ENCODE results near the gene MUSTN1. TPM values are rescaled to one million over a fixed set of nuclear protein-coding genes. Genes with fewer than 3 reads are reported as not detected.

MUSTN1 gene
- total and polyA plus RNA-seq, 2 of the 13 experiments (the other 11 are each of a cell fraction or from before 2014, with no cell fraction given), result 0.84 to 1.4 TPM

DNA sequence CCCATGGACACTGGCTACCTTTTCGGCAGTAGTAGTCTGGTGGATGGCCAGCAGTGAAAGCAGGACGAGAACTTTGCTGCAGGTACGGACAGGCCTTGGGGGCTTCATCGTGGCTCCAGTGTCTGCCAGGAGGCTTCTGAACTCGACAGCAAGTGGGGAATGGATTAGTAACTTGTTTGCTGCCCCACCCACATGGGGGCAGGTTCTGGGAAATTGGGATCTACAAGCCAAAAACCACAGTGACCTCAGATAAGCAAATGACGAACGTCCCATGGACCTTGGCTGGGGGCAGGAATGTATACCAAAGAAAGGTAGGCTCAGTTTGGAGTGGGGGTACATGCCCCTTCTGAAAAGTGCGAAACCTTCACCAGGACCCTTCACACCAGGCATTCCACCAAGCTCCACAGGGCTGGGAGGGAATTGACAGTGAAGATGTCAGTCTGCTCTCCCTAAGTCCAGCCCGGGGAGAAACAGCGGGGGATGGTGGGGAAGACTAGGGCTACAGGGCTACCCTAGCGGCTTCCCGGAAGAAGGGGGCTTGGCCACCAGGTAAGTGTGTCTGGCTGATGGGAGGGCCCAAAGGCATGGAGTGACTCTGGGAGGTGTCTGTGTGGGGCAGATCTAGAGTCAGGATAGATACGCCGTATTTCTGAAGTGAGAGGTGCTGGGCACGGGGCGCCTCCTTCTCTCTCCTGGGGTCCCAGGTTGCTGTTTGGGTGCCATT is 4.1 kb downstream of the MUSTN1 start, which contains the start of gene ITIH4 (continued):
- TF ChIP-seq, protein P1, sequence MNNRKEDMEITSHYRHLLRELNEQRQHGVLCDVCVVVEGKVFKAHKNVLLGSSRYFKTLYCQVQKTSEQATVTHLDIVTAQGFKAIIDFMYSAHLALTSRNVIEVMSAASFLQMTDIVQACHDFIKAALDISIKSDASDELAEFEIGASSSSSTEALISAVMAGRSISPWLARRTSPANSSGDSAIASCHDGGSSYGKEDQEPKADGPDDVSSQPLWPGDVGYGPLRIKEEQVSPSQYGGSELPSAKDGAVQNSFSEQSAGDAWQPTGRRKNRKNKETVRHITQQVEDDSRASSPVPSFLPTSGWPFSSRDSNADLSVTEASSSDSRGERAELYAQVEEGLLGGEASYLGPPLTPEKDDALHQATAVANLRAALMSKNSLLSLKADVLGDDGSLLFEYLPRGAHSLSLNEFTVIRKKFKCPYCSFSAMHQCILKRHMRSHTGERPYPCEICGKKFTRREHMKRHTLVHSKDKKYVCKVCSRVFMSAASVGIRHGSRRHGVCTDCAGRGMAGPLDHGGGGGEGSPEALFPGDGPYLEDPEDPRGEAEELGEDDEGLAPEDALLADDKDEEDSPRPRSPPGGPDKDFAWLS (CRISPR knock-in tag; IDR thresholded peaks at IDR 0.05; ENCODE audit: borderline replicate concordance), result 0 out of 2 replicates have a peak, but pooled peaks have one; percentile 40
- no peak for TF ChIP-seq NCOA1 (CRISPR knock-in tag; IDR thresholded peaks at IDR 0.05)

DNA sequence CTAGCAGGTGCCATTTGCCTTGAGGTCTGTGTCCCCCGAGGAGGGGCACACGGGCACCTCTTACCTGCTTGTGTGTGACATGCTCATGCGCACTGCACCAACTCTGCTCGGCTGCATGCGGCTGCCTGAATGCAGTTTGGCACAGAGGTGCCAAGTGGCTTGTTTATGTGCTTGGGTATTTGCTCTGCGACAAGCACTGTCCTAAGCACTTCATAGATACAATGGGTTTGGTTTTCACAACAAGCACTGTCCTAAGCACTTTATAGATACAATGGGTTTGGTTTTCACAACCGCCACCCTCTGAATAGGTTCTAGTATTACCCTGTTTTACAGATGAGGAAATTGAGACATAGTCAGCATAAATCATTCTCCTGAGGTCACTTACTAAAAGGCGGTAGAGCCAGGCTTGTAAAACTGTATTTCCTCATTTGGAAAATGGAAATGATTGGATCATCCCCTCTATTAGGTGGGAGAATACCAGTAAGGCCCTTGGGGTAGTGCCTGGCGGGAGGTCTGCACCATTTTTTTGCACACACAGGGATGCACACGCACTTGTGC is 4.8 kb downstream of the MUSTN1 start:
- Histone ChIP-seq H3K9me3 (ENCODE audit: low read length) (no peaks in the 10 kb centered on the region), H3K27me3 (ENCODE audit: control insufficient read depth in 1 of 2, insufficient read depth in 2 of 2, low read length in 2 of 2) (no peaks in the 10 kb centered on the region), H3K36me3 (replicated peaks in 1 of 2; ENCODE audit: control insufficient read depth in 1 of 2, insufficient read depth in 2 of 2, low read length in 2 of 2) (no peaks in the 10 kb centered on the region), H3K4me3 (replicated peaks in 1 of 3; ENCODE audit: insufficient read depth in 1 of 3, low read depth in 2 of 3, low read length in 3 of 3) (peak overlapping the region in 2 of 3 experiments; percentile 25 to 60; a peak in 5 of 6 replicates), H4K20me1 (ENCODE audit: insufficient read depth, low read length) (no peaks in the 10 kb centered on the region), H3K79me2 (ENCODE audit: insufficient read depth, low read length) (no peaks in the 10 kb centered on the region), H2AFZ (ENCODE audit: low read length) (peak overlapping the region; percentile 18), H3K4me1 (ENCODE audit: insufficient read depth, low read length) (peaks cover 78% of the 10 kb centered on the region), H3K9ac (ENCODE audit: insufficient read depth, low read depth, low read length) (no peak overlapping the region), H3K27ac (ENCODE audit: extremely low read length, insufficient read depth, low read length) (no peak overlapping the region), H3K4me2 (ENCODE audit: low read depth, low read length) (peak overlapping the region; percentile 86)
- in situ Hi-C loops (cut with HindIII; ENCODE audit: extremely low pct_ligation_motif_present, low pct_unique_long_range_greater_than_20kb), result no loop called here
- BruUV-seq (replicated peaks), result TSS peak; percentile 47
- DNase-seq (ENCODE audit: low spot score) (no peak), ATAC-seq (no peak), FAIRE-seq (no peak)
- WGBS (ENCODE audit: low lambda C conversion rate), result 23% methylated on average over 5 of the region's 10 CpGs
- intact Hi-C loops (cut with micrococcal nuclease; ENCODE audit: unreplicated experiment), result loop anchor here (2.0 to 10.0 kb wide), 2 partner anchors 15 to 55 kb away; partner anchors contain the start of genes ITIH1 and NEK4
- POLR2A ChIA-PET, result interaction anchor here (0.6 to 1.6 kb wide), 4 partner anchors 9 to 59 kb away, joined by 3 to 4 read pairs (median 4); partner anchors contain the start of gene NEK4
- CTCF ChIA-PET (ENCODE audit: low intra/inter-chr PET ratio, low total read pairs), result no interaction called here
- TF ChIP-seq, protein P2, sequence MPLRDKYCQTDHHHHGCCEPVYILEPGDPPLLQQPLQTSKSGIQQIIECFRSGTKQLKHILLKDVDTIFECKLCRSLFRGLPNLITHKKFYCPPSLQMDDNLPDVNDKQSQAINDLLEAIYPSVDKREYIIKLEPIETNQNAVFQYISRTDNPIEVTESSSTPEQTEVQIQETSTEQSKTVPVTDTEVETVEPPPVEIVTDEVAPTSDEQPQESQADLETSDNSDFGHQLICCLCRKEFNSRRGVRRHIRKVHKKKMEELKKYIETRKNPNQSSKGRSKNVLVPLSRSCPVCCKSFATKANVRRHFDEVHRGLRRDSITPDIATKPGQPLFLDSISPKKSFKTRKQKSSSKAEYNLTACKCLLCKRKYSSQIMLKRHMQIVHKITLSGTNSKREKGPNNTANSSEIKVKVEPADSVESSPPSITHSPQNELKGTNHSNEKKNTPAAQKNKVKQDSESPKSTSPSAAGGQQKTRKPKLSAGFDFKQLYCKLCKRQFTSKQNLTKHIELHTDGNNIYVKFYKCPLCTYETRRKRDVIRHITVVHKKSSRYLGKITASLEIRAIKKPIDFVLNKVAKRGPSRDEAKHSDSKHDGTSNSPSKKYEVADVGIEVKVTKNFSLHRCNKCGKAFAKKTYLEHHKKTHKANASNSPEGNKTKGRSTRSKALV (CRISPR knock-in tag; IDR thresholded peaks at IDR 0.05), result 0 out of 2 replicates have a peak, but pooled peaks have one; percentile 25
- TF ChIP-seq, protein P3, sequence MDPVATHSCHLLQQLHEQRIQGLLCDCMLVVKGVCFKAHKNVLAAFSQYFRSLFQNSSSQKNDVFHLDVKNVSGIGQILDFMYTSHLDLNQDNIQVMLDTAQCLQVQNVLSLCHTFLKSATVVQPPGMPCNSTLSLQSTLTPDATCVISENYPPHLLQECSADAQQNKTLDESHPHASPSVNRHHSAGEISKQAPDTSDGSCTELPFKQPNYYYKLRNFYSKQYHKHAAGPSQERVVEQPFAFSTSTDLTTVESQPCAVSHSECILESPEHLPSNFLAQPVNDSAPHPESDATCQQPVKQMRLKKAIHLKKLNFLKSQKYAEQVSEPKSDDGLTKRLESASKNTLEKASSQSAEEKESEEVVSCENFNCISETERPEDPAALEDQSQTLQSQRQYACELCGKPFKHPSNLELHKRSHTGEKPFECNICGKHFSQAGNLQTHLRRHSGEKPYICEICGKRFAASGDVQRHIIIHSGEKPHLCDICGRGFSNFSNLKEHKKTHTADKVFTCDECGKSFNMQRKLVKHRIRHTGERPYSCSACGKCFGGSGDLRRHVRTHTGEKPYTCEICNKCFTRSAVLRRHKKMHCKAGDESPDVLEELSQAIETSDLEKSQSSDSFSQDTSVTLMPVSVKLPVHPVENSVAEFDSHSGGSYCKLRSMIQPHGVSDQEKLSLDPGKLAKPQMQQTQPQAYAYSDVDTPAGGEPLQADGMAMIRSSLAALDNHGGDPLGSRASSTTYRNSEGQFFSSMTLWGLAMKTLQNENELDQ (CRISPR knock-in tag; IDR thresholded peaks at IDR 0.05; ENCODE audit: borderline replicate concordance), result no peak
- TF ChIP-seq ZSCAN22 (CRISPR knock-in tag; IDR thresholded peaks at IDR 0.05) (peak; percentile 74; the same call in 1 of the 2 replicates), MAFF (IDR thresholded peaks at IDR 0.05; ENCODE audit: low read depth, low read length) (peak; percentile 59)
- TF ChIP-seq, protein P4, sequence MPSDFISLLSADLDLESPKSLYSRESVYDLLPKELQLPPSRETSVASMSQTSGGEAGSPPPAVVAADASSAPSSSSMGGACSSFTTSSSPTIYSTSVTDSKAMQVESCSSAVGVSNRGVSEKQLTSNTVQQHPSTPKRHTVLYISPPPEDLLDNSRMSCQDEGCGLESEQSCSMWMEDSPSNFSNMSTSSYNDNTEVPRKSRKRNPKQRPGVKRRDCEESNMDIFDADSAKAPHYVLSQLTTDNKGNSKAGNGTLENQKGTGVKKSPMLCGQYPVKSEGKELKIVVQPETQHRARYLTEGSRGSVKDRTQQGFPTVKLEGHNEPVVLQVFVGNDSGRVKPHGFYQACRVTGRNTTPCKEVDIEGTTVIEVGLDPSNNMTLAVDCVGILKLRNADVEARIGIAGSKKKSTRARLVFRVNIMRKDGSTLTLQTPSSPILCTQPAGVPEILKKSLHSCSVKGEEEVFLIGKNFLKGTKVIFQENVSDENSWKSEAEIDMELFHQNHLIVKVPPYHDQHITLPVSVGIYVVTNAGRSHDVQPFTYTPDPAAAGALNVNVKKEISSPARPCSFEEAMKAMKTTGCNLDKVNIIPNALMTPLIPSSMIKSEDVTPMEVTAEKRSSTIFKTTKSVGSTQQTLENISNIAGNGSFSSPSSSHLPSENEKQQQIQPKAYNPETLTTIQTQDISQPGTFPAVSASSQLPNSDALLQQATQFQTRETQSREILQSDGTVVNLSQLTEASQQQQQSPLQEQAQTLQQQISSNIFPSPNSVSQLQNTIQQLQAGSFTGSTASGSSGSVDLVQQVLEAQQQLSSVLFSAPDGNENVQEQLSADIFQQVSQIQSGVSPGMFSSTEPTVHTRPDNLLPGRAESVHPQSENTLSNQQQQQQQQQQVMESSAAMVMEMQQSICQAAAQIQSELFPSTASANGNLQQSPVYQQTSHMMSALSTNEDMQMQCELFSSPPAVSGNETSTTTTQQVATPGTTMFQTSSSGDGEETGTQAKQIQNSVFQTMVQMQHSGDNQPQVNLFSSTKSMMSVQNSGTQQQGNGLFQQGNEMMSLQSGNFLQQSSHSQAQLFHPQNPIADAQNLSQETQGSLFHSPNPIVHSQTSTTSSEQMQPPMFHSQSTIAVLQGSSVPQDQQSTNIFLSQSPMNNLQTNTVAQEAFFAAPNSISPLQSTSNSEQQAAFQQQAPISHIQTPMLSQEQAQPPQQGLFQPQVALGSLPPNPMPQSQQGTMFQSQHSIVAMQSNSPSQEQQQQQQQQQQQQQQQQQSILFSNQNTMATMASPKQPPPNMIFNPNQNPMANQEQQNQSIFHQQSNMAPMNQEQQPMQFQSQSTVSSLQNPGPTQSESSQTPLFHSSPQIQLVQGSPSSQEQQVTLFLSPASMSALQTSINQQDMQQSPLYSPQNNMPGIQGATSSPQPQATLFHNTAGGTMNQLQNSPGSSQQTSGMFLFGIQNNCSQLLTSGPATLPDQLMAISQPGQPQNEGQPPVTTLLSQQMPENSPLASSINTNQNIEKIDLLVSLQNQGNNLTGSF (CRISPR knock-in tag; IDR thresholded peaks at IDR 0.05), result no peak
